Liver (tissue), 9 donors: Measurements from ENCODE around the gene FRMD4A. TPM values are rescaled to one million over a fixed set of nuclear protein-coding genes. Genes with fewer than 3 reads are reported as not detected.

Experiments
- DNase-seq: peaks from one replicate; pipeline ENCODE4 v3.0.0-alpha.2; 2017; ENCODE audit warnings: low spot score
- H3K27ac ChIP-seq, 2 donors: one replicate each; pipeline ENCODE4 v1.7.0; 2013; ENCODE audit warnings: inconsistent platforms in 2 of 2, low read length in 2 of 2, control low read depth in 1 of 2, low read depth in 1 of 2, mild to moderate bottlenecking in 1 of 2
- H3K27me3 ChIP-seq, 4 donors: one replicate each; pipeline versions ENCODE4 v1.6.1 to v1.7.0; 2013; ENCODE audit warnings: low read length in 3 of 4, inconsistent platforms in 1 of 4, mild to moderate bottlenecking in 1 of 4, moderate library complexity in 1 of 4; ENCODE audit not compliant: control insufficient read depth in 4 of 4, insufficient read depth in 4 of 4
- H3K36me3 ChIP-seq, 4 donors: one replicate each; pipeline versions ENCODE4 v1.6.1 to v1.7.0; 2013; ENCODE audit warnings: low read length in 3 of 4, mild to moderate bottlenecking in 3 of 4, low read depth in 1 of 4, moderate library complexity in 1 of 4; ENCODE audit not compliant: control insufficient read depth in 4 of 4, insufficient read depth in 3 of 4
- H3K4me1 ChIP-seq, 4 donors: one replicate each; pipeline versions ENCODE4 v1.6.1 to v1.7.0; 2013; ENCODE audit warnings: low read length in 3 of 4, mild to moderate bottlenecking in 3 of 4, moderate library complexity in 1 of 4; ENCODE audit not compliant: control insufficient read depth in 4 of 4, insufficient read depth in 4 of 4
- H3K4me3 ChIP-seq, 3 donors: one replicate each; pipeline versions ENCODE4 v1.6.1 to v1.7.0; 2013; ENCODE audit warnings: low read length in 3 of 3, control low read depth in 1 of 3, low read depth in 1 of 3, mild to moderate bottlenecking in 1 of 3
- H3K9ac ChIP-seq, 2 donors: one replicate each; pipeline ENCODE4 v1.7.0; 2013; ENCODE audit warnings: low read length in 2 of 2, mild to moderate bottlenecking in 2 of 2, moderate library complexity in 2 of 2, control low read depth in 1 of 2, low read depth in 1 of 2
- H3K9me3 ChIP-seq, 4 donors: one replicate each; pipeline versions ENCODE4 v1.6.1 to v1.7.0; 2013; ENCODE audit warnings: low read length in 3 of 4; ENCODE audit not compliant: control insufficient read depth in 4 of 4
- ATF3 ChIP-seq: IDR thresholded peaks from 2 replicates; pipeline ENCODE4 v1.6.1; 2016; ENCODE audit warnings: antibody characterized with exemption
- CTCF ChIP-seq: fragments of 150-350 bp; IDR thresholded peaks from 2 replicates; pipeline ENCODE4 v1.5.1; 2017; ENCODE audit warnings: improper control_type of control experiment, low read depth, low read length; ENCODE audit not compliant: missing input control
- EGR1 ChIP-seq, 2 donors: IDR thresholded peaks; 2 replicates each; pipeline ENCODE4 v1.6.1; 2016 to 2018; ENCODE audit warnings: antibody characterized with exemption in 2 of 2, low read depth in 2 of 2
- FOXA1 ChIP-seq: IDR thresholded peaks from 2 replicates; pipeline ENCODE4 v1.6.1; 2016; ENCODE audit warnings: antibody characterized with exemption
- FOXA2 ChIP-seq: IDR thresholded peaks from 2 replicates; pipeline ENCODE4 v1.6.1; 2016; ENCODE audit warnings: antibody characterized with exemption
- GABPA ChIP-seq, 2 donors: IDR thresholded peaks in 1 of 2; conservative IDR thresholded peaks in 1 of 2; 2 replicates each; pipeline ENCODE4 v1.6.1; 2016; ENCODE audit warnings: antibody characterized with exemption in 2 of 2, mild to moderate bottlenecking in 1 of 2, moderate library complexity in 1 of 2
- HNF4A ChIP-seq, 2 donors: conservative IDR thresholded peaks; 2 replicates each; pipeline ENCODE4 v1.6.1; 2016; ENCODE audit warnings: antibody characterized with exemption in 2 of 2, mild to moderate bottlenecking in 2 of 2
- HNF4G ChIP-seq: IDR thresholded peaks from 2 replicates; pipeline ENCODE4 v1.6.1; 2016; ENCODE audit warnings: antibody characterized with exemption
- JUND ChIP-seq, 2 donors: IDR thresholded peaks; 2 replicates each; pipeline ENCODE4 v1.6.1; 2016; ENCODE audit warnings: antibody characterized with exemption in 2 of 2
- NR2F2 ChIP-seq: IDR thresholded peaks from 2 replicates; pipeline ENCODE4 v1.6.1; 2016; ENCODE audit warnings: antibody characterized with exemption
- RAD21 ChIP-seq, 2 donors: IDR thresholded peaks; 2 replicates each; pipeline ENCODE4 v1.6.1; 2016; ENCODE audit warnings: antibody characterized with exemption in 2 of 2, mild to moderate bottlenecking in 2 of 2
- RXRA ChIP-seq, 2 donors: IDR thresholded peaks; 2 replicates each; pipeline ENCODE4 v1.6.1; 2017 to 2018; ENCODE audit warnings: antibody characterized with exemption in 2 of 2, mild to moderate bottlenecking in 1 of 2
- SP1 ChIP-seq: IDR thresholded peaks from 2 replicates; pipeline ENCODE4 v1.6.1; 2018; ENCODE audit warnings: antibody characterized with exemption, mild to moderate bottlenecking
- TAF1 ChIP-seq: conservative IDR thresholded peaks from 2 replicates; pipeline ENCODE4 v1.6.1; 2016; ENCODE audit warnings: antibody characterized with exemption, mild to moderate bottlenecking
- YY1 ChIP-seq: IDR thresholded peaks from 2 replicates; pipeline ENCODE4 v1.6.1; 2016; ENCODE audit warnings: antibody characterized with exemption, mild to moderate bottlenecking
- ZBTB33 ChIP-seq: IDR thresholded peaks from 2 replicates; pipeline ENCODE4 v1.6.1; 2016; ENCODE audit warnings: antibody characterized with exemption
- WGBS: extraction: QIAGEN DNeasy Blood & Tissue Kit; methylation state at CpG from one replicate; pipeline ENCODE4 v1.1.7; 2013; 5-methylcytosine and 5-hydroxymethylcytosine counted together
- polyA plus RNA-seq, 2 donors: library from polyadenylated mRNA; stranded (reverse) in 1 of 2; unstranded in 1 of 2; fragments of 200-250 nt in 1 of 2; fragments of >200 nt in 1 of 2; fragmentation: Nextera tagmentation in 1 of 2; extraction: Ambion mirVana in 1 of 2; gene quantifications; one replicate each; pipeline versions ENCODE4 v1.2.1 to v1.2.3, GENCODE V29; 2013 to 2015
- total RNA-seq, 2 donors: library from RNA; depleted of rRNA; stranded (reverse); fragments of >200 nt; gene quantifications; one replicate each; pipeline ENCODE4 v1.2.3, GENCODE V29; 2014
- TF ChIP-seq, protein P1 (sequence below): IDR thresholded peaks from 2 replicates; pipeline ENCODE4 v1.6.1; 2016; ENCODE audit warnings: antibody characterized with exemption, mild to moderate bottlenecking
- TF ChIP-seq, protein P2 (sequence below): IDR thresholded peaks from 2 replicates; pipeline ENCODE4 v1.6.1; 2016; ENCODE audit warnings: antibody characterized with exemption
- donor health status: healthy.
- donor health status: healthy.
- donor health status: healthy.
- donor health status: healthy.
- donor health status: healthy.

FRMD4A gene
- total and polyA plus RNA-seq, 4 donors: 8.2 to 34.3 (median 13.1) TPM

GRCh38 chr10:13703101-13703818 is 627.5 kb downstream of the FRMD4A start:
- no peak for TF ChIP-seq SP1
- TF ChIP-seq HNF4A (conservative IDR thresholded peaks at IDR 0.05): peak in 1 of 2 donors; percentile 25
- TF ChIP-seq RXRA (IDR thresholded peaks at IDR 0.05): peak in 1 of 2 donors; percentile 6
- 73% methylated on average over 15 of the region's 15 CpGs for WGBS
- H3K4me1 ChIP-seq: peaks cover 4 to 78% (median 54%) of the 10 kb centered on the region in 4 donors
- H3K27me3 ChIP-seq: no peaks in the 10 kb centered on the region
- H3K4me3 ChIP-seq: no peak overlapping the region
- peaks cover 0 to 4% (median 0%) of the 10 kb centered on the region in 4 donors for H3K36me3 ChIP-seq
- H3K9ac ChIP-seq: no peak overlapping the region
- DNase-seq: no peak
- H3K27ac ChIP-seq: peak overlapping the region in 1 of 2 donors; percentile 52
- H3K9me3 ChIP-seq: no peaks in the 10 kb centered on the region

GRCh38 chr10:13701157-13701919 is 629.4 kb downstream of the FRMD4A start:
- Histone ChIP-seq H3K9me3 (no peaks in the 10 kb centered on the region), H3K4me1 (peaks cover 5 to 65% (median 49%) of the 10 kb centered on the region in 4 donors), H3K4me3 (peak overlapping the region in 1 of 3 donors; percentile 10), H3K27ac (peak overlapping the region; percentile 70 to 84), H3K27me3 (no peaks in the 10 kb centered on the region), H3K9ac (no peak overlapping the region), H3K36me3 (peaks cover 0 to 10% (median 1%) of the 10 kb centered on the region in 4 donors)
- WGBS: 32% methylated on average over 17 of the region's 17 CpGs
- TF ChIP-seq, protein P1, sequence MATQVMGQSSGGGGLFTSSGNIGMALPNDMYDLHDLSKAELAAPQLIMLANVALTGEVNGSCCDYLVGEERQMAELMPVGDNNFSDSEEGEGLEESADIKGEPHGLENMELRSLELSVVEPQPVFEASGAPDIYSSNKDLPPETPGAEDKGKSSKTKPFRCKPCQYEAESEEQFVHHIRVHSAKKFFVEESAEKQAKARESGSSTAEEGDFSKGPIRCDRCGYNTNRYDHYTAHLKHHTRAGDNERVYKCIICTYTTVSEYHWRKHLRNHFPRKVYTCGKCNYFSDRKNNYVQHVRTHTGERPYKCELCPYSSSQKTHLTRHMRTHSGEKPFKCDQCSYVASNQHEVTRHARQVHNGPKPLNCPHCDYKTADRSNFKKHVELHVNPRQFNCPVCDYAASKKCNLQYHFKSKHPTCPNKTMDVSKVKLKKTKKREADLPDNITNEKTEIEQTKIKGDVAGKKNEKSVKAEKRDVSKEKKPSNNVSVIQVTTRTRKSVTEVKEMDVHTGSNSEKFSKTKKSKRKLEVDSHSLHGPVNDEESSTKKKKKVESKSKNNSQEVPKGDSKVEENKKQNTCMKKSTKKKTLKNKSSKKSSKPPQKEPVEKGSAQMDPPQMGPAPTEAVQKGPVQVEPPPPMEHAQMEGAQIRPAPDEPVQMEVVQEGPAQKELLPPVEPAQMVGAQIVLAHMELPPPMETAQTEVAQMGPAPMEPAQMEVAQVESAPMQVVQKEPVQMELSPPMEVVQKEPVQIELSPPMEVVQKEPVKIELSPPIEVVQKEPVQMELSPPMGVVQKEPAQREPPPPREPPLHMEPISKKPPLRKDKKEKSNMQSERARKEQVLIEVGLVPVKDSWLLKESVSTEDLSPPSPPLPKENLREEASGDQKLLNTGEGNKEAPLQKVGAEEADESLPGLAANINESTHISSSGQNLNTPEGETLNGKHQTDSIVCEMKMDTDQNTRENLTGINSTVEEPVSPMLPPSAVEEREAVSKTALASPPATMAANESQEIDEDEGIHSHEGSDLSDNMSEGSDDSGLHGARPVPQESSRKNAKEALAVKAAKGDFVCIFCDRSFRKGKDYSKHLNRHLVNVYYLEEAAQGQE: no peak
- TF ChIP-seq YY1: peak; percentile 80
- peak; percentile 67 for TF ChIP-seq NR2F2
- peak in 1 of 2 donors; percentile 34 for TF ChIP-seq EGR1 (IDR thresholded peaks at IDR 0.05; ENCODE audit: low read depth in 2 of 2)
- TF ChIP-seq HNF4G: peak; percentile 68
- TF ChIP-seq, protein P2, sequence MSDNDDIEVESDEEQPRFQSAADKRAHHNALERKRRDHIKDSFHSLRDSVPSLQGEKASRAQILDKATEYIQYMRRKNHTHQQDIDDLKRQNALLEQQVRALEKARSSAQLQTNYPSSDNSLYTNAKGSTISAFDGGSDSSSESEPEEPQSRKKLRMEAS: peak; percentile 72
- TF ChIP-seq RXRA (IDR thresholded peaks at IDR 0.05): peak; percentile 91 to 98
- no peak for TF ChIP-seq TAF1
- TF ChIP-seq SP1: peak; percentile 88
- peak; percentile 37 for TF ChIP-seq ATF3
- peak in 1 of 2 donors; percentile 36 for TF ChIP-seq RAD21 (IDR thresholded peaks at IDR 0.05)
- TF ChIP-seq GABPA (IDR thresholded peaks at IDR 0.05 in 1 of 2, conservative IDR thresholded peaks at IDR 0.05 in 1 of 2): peak in 1 of 2 donors; percentile 17
- peak; percentile 81 to 88 for TF ChIP-seq HNF4A (conservative IDR thresholded peaks at IDR 0.05)
- no peak for TF ChIP-seq CTCF
- peak; percentile 54 to 70 for TF ChIP-seq JUND (IDR thresholded peaks at IDR 0.05)
- no peak for TF ChIP-seq FOXA1
- peak; percentile 69 for TF ChIP-seq ZBTB33
- peak; percentile 18 for TF ChIP-seq FOXA2
- DNase-seq: peak; percentile 69
